Measurements from ENCODE around the gene EPHB1. TPM values are rescaled to one million over a fixed set of nuclear protein-coding genes. Genes with fewer than 3 reads are reported as not detected.

EPHB1 gene
- total RNA-seq, 1 experiment from 2014 or later = 0.86 TPM

DNA sequence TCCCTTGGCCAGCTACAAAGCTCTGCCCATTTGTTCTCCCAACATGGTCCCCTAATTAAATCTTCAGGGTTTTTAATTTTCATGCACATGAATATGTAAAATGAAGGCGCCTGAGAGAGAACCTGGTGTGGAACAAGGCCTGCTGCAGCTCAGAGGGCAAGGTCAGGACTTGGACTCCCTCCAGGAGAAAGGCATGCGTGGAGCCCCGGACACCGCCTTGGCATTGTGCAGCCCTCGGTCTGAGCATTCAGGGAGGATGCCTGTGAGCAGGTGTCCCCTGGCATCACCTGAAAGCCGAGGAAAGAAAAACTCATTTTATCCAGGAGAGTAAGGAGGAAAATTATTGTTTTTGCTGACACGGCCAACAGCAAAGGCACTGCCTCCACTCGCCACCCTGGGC is 33.8 kb upstream of the EPHB1 start:
- CTCF ChIA-PET = interaction anchor here (1.4 kb wide), 1 partner anchor 34 kb away, joined by 3 read pairs; the partner anchor contains the start of gene EPHB1
- Histone ChIP-seq H3K4me3 (replicated peaks in 1 of 2; ENCODE audit: low read depth in 1 of 2, low read length in 2 of 2) (no peak overlapping the region), H3K27me3 (ENCODE audit: insufficient read depth, low read length) (peaks cover 30% of the 10 kb centered on the region; the same call in 1 of the 2 replicates), H3K9me3 (ENCODE audit: control insufficient read depth in 1 of 2, insufficient read depth in 1 of 2, low read depth in 1 of 2, low read length in 2 of 2) (no peaks in the 10 kb centered on the region), H3K36me3 (ENCODE audit: control insufficient read depth in 1 of 2, insufficient read depth in 2 of 2, low read length in 2 of 2) (no peaks in the 10 kb centered on the region), H2AFZ (ENCODE audit: low read depth, low read length, poor library complexity, severe bottlenecking) (no peak overlapping the region), H3K4me2 (ENCODE audit: low read length) (no peak overlapping the region), H3K4me1 (ENCODE audit: control insufficient read depth in 1 of 2, insufficient read depth in 2 of 2, low read length in 2 of 2) (no peaks in the 10 kb centered on the region), H3K27ac (ENCODE audit: low read depth, low read length) (no peak overlapping the region), H3K9me2 (ENCODE audit: insufficient read depth) (no peaks in the 10 kb centered on the region), H3K9ac (ENCODE audit: low read length) (no peak overlapping the region), H3K79me2 (ENCODE audit: insufficient read depth, low read length) (no peaks in the 10 kb centered on the region), H4K20me1 (ENCODE audit: insufficient read depth) (no peaks in the 10 kb centered on the region)
- no TSS peak for BruUV-seq (replicated peaks)
- RAD21 ChIA-PET (ENCODE audit: low non-redundant PET in 1 of 2, low total read pairs in 2 of 2, uncharacterized antibody in 2 of 2, unreplicated experiment in 2 of 2) = no interaction called here
- intact Hi-C loops (cut with micrococcal nuclease) = no loop called here
- TF ChIP-seq ELF1 (IDR thresholded peaks at IDR 0.05; ENCODE audit: borderline replicate concordance, low read depth) = no peak
- no peak for TF ChIP-seq JUND (IDR thresholded peaks at IDR 0.05)
- no peak for TF ChIP-seq EZH2phosphoT487 (IDR thresholded peaks at IDR 0.05; ENCODE audit: borderline replicate concordance)
- no peak for TF ChIP-seq EGR1 (IDR thresholded peaks at IDR 0.05; ENCODE audit: low read depth)
- POLR2A ChIA-PET = no interaction called here
- ATAC-seq = no peak
- no peak for DNase-seq (ENCODE audit: low read depth, low spot score)

DNA sequence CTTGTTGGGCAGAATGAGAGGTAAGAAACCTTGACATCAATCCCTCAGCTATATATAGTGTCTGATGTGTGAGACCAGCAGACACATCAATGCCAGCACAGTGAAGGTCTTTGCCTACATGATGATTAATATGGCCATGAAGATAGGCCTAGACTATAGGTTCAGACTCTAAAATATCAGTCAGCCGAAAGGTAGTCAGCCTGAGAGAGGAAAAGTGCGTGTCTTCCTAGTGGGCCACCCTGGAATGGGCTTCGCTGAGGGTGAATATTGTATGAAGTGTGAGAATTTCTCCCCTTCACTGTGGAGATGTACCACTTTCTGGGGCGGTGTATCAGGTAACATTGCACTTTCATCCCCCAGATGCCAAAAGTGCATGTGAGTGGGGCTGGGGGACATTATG is 33.0 kb upstream of the EPHB1 start:
- H4K20me1 ChIP-seq (ENCODE audit: insufficient read depth) = no peaks in the 10 kb centered on the region
- H3K27ac ChIP-seq (ENCODE audit: low read depth, low read length) = no peak overlapping the region
- intact Hi-C loops (cut with micrococcal nuclease) = no loop called here
- ChIA-PET RAD21 (ENCODE audit: low non-redundant PET in 1 of 2, low total read pairs in 2 of 2, uncharacterized antibody in 2 of 2, unreplicated experiment in 2 of 2) (no interaction called here), POLR2A (no interaction called here), CTCF (no interaction called here)
- H3K79me2 ChIP-seq (ENCODE audit: insufficient read depth, low read length) = no peaks in the 10 kb centered on the region
- no peaks in the 10 kb centered on the region for H3K36me3 ChIP-seq (ENCODE audit: control insufficient read depth in 1 of 2, insufficient read depth in 2 of 2, low read length in 2 of 2)
- H3K9me3 ChIP-seq (ENCODE audit: control insufficient read depth in 1 of 2, insufficient read depth in 1 of 2, low read depth in 1 of 2, low read length in 2 of 2) = no peaks in the 10 kb centered on the region
- no peaks in the 10 kb centered on the region for H3K4me1 ChIP-seq (ENCODE audit: control insufficient read depth in 1 of 2, insufficient read depth in 2 of 2, low read length in 2 of 2)
- no peak overlapping the region for H3K4me3 ChIP-seq (replicated peaks in 1 of 2; ENCODE audit: low read depth in 1 of 2, low read length in 2 of 2)
- DNase-seq (ENCODE audit: low read depth, low spot score) = no peak
- H3K9ac ChIP-seq (ENCODE audit: low read length) = no peak overlapping the region
- peaks cover 25% of the 10 kb centered on the region; the same call in 1 of the 2 replicates for H3K27me3 ChIP-seq (ENCODE audit: insufficient read depth, low read length)
- no peak overlapping the region for H2AFZ ChIP-seq (ENCODE audit: low read depth, low read length, poor library complexity, severe bottlenecking)
- BruUV-seq (replicated peaks) = no TSS peak
- no peak for TF ChIP-seq CEBPB (IDR thresholded peaks at IDR 0.05; ENCODE audit: low read depth)
- TF ChIP-seq SIN3A (IDR thresholded peaks at IDR 0.05; ENCODE audit: low read depth) = no peak
- TF ChIP-seq ZNF274 (IDR thresholded peaks at IDR 0.05; ENCODE audit: low read depth, low read length) = no peak
- TF ChIP-seq FOSL1 (IDR thresholded peaks at IDR 0.05; ENCODE audit: low read depth) = no peak
- H3K9me2 ChIP-seq (ENCODE audit: insufficient read depth) = no peaks in the 10 kb centered on the region
- no peak for ATAC-seq
- no peak overlapping the region for H3K4me2 ChIP-seq (ENCODE audit: low read length)

Data from HCT116 (cell line).